ENCODE measurements around the gene PIM3.
A peak's percentile ranks its signal among the peaks of the same experiment; 100 is the strongest.

PIM3 gene

GRCh38 chr22:49954991-49955580 lies 5.5 kb upstream of the PIM3 start:
- no peak for DNase-seq (ENCODE audit: low read depth in 2 of 3, low spot score in 2 of 3)

DNA sequence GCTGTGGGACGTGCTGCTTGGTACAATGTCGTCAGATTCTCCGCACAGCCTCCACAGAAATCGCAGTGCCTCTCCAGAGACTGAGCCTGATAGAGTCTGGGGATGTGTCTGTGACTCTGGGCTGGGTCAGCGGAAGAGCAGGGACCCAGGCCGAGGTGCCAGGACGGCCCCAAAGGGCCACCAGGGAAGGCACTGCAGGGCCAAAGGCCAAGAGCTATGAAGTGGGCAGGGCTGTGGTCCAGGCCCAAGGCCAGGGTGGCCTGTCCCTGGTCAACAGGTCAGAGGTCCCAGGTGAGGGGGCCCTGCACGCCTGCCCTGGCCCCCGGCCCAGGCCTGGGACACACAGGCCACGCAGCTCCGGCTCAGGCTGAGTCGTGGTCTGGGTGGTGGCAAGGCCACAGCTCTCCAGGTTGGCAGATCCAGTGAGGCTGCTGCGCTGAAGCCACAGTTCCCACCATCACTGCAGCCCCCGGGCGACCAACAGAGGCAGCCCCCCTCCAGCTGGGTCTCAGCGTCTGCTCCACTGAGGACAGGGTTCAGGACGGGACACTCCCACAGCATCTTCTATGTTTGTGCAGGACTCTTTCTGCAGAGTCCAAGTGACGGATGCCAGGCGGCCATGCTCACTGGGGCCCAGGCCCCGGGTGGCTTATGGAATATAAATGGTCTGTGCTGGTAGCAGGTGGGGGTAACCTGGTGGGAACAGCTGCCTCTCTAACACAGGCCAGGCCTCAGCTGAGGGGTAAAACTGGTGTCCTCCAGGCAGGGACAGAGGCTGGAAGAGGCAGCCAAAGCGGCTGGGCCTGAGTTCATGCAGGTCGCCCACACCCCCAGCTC lies 4.8 kb upstream of the PIM3 start:
- DNase-seq (ENCODE audit: low read depth in 2 of 3, low spot score in 2 of 3) = no peak

GRCh38 chr22:49956418-49956770 lies 4.2 kb upstream of the PIM3 start:
- DNase-seq (ENCODE audit: low read depth in 2 of 3, low spot score in 2 of 3) = no peak

DNA sequence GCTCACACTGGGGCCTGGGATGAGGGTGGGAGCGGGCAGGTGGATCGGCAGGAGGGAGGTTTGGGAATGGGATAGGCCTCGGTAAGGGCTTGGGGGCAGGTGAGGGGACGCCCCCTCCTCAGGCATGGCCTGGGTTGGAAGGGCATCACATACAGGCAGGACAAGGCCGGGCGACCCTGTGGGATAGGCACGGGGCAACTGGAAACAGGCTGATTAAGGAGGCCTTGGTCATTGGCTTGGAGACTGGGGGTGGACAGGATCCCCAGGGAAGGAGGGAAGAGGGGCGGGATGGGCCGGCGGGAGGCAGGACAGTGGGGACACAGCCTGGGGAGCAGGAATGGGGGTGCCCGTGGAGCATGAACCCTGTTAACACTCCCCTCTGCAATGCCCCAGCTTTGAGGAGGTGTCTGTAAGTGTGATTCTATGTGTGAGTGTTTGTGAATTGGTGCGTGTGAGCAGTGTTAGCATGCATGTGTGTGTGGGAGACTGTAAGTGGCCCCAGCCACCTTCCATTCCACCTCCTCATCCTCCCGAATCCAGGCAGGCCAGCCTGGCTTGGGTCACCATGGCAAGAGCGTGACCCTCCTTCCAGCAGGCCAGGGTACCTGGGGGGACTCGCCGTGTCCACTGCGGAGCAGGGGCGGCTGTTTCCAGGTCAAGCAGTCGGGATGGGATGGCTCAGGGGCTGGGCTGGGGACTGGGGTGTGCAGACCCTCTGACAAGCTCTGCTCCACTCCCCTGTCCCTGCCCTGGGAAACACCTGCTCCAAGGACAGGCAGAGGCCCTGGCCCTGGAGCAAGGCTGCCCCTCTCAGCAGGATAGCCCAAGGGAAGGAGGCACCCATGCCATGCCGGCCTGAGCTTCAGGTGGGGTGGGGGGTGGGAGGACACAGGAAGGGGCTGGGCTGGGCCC lies 3.4 kb upstream of the PIM3 start:
- DNase-seq (ENCODE audit: low read depth in 2 of 3, low spot score in 2 of 3) = no peak

DNA sequence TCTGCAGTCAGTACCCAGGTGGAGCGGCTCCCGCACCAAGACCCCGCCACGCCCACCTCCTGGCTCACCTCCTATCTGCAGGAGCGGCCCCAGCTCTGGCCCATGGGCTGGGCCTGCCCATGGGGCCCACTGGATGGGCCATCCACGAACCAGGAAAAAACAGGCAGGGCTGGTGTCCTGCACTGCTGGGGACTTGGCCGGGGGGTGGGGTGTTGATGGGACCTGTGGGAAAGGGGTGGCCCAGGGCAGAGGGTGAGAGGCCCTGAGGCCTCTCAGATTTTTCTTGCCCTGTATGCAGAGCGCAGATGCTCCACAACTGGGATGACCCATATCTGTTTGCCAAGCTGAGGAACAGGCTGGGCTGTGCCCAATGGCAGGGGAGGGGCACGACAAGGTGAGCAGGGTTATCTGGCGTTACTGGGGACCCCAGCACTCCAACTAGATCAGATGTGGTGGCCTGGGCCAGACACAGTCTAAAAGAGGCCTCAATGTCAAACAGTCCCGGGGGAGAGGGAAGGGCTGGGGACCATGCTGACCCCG lies 2.7 kb upstream of the PIM3 start:
- DNase-seq (ENCODE audit: low read depth in 2 of 3, low spot score in 2 of 3) = no peak

DNA sequence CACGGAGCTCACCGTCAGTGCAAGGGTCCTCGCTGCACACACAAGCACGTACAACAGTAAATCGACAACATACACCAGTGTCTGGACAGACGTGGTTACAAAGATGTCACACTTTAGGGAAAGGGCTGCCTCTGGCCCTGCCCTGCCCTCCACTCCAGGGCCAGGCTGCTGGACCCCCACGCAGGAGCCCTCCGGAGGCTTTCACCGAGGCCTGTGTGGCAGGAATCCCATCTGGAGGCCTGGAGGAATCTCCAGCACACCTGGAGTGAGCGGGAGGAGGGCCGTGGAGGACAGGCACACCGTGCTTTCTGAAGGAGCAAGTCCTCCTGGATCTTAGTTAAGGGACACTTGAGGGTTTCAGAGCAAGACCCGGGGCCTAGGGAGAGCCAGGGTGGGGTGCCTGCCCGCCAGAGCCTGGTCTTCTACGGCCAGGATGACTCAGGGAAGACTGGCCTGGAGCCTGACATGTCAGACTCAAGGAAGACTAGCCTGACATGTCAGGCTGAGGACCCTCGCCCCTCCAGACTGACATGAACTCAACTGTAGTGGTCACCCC lies 2.1 kb upstream of the PIM3 start:
- DNase-seq (ENCODE audit: low read depth in 2 of 3, low spot score in 2 of 3) = no peak

GRCh38 chr22:49958931-49959781 lies 1.4 kb upstream of the PIM3 start:
- no peak for DNase-seq (ENCODE audit: low read depth in 2 of 3, low spot score in 2 of 3)

DNA sequence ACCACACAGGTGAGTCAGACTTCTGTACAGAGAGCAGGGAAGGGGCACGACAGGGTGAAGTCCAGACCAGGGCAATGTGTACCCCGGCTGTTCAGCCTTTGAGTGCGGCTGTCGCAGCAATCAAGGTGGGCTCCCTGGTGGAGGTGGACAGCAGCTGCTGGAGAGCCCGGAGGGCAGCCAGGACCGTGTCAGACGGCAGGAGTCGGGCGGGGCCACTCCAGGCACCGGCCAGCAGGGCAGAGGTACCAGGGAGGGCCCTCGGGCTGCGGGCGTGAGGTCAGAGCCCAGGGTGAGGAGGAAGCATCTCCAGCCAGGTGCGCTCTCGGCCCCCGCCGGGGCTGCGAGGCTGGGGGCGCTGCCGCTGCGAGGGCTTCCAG lies 802 bp upstream of the PIM3 start:
- no peak for DNase-seq (ENCODE audit: low read depth in 2 of 3, low spot score in 2 of 3)

DNA sequence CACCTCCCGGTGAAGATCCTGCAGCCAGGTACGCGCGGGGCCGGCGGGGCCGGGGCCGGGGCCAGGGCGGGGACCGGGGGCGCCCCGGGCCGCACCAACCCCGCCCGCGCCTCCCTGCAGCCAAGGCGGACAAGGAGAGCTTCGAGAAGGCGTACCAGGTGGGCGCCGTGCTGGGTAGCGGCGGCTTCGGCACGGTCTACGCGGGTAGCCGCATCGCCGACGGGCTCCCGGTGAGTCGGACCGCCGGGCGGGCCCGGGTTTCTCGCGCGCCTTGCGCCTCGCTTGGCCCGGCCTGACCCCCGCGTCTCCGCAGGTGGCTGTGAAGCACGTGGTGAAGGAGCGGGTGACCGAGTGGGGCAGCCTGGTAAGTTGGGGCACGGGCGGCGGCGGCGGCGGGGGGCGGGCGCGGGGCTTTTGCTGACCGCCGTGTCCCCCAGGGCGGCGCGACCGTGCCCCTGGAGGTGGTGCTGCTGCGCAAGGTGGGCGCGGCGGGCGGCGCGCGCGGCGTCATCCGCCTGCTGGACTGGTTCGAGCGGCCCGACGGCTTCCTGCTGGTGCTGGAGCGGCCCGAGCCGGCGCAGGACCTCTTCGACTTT lies 531 bp downstream of the PIM3 start:
- DNase-seq (ENCODE audit: low read depth in 2 of 3, low spot score in 2 of 3) = no peak

DNA sequence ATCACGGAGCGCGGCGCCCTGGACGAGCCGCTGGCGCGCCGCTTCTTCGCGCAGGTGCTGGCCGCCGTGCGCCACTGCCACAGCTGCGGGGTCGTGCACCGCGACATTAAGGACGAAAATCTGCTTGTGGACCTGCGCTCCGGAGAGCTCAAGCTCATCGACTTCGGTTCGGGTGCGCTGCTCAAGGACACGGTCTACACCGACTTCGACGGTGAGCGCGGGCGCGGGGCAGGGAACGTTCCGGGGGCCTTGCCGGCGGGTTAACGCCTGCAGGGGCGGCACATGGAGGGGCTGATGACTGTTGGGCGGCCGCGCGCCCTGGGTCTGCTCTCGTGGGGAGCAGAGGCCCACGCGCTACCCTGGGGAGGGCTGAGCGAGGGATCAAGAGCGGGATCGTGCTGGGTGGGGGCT lies 1.0 kb downstream of the PIM3 start:
- no peak for DNase-seq (ENCODE audit: low read depth in 2 of 3, low spot score in 2 of 3)

GRCh38 chr22:49962012-49962750 lies 1.6 kb downstream of the PIM3 start:
- peak in 2 of 3 experiments; percentile 78 to 86 for DNase-seq (ENCODE audit: low read depth in 2 of 3, low spot score in 2 of 3)

GRCh38 chr22:49962751-49963646 lies 2.4 kb downstream of the PIM3 start:
- DNase-seq (ENCODE audit: low read depth in 2 of 3, low spot score in 2 of 3) = no peak

DNA sequence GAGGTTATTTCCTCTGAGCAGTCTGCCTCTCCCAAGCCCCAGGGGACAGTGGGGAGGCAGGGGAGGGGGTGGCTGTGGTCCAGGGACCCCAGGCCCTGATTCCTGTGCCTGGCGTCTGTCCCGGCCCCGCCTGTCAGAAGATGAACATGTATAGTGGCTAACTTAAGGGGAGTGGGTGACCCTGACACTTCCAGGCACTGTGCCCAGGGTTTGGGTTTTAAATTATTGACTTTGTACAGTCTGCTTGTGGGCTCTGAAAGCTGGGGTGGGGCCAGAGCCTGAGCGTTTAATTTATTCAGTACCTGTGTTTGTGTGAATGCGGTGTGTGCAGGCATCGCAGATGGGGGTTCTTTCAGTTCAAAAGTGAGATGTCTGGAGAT lies 3.1 kb downstream of the PIM3 start:
- no peak for DNase-seq (ENCODE audit: low read depth in 2 of 3, low spot score in 2 of 3)

- no peak for DNase-seq (ENCODE audit: low read depth in 2 of 3, low spot score in 2 of 3)
These were observed 3.8 kb downstream of the PIM3 start for GRCh38 chr22:49964136-49965090.

- DNase-seq (ENCODE audit: low read depth in 2 of 3, low spot score in 2 of 3) = no peak
These were observed 4.8 kb downstream of the PIM3 start for GRCh38 chr22:49965091-49966040.
